ENCODE results near the gene AMH. TPM values are rescaled to one million over a fixed set of nuclear protein-coding genes. Genes with fewer than 3 reads are reported as not detected.

The AMH gene
- total and polyA plus RNA-seq, 2 experiments from 2014 or later, result 1.9 to 6.8 TPM

DNA sequence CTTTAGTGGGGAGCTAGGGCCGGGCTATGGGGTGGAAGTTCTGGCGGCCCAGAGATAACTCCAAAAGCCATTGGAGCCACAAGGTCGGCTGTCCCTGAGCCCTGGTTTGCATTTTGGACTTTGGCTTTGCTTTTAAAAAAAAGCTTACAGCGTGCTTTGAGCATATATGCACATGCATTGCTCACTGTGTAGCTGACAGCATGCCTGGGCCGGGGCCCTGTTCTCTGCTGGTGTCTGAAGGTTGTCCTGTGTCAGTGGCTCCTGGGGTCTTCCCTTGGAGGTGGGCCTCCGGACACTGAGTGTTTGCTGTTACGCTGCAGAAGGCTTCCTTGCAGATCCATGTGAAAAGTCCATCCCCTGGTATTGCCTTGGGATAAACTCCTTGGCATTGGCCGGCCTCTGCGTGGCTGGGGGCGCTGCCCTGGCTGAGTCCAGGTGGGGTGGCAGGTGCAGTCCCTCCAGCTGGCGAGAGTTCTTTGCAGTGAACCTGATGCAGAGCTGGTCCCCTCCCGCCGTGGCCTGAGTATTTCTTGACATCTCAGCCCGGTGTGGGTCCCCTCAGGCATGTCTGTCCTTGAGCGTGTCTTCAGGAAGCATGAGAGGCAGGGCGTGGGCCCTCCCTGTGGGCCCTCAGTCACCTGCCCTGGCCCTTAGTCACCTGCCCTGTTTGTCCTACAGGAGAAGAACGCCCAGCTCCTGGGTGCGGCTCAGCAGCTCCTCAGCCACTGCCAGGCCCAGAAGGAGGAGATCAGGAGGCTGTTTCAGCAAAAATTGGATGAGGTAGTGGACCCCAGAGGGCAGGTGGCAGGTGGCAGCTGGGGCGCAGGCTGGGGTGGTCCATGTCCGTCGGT, 36.0 kb upstream of the AMH start:
- no peak overlapping the region for H3K4me3 ChIP-seq
- H2AFZ ChIP-seq, result no peak overlapping the region
- Mint-ChIP-seq H3K27me3 (ENCODE audit: insufficient read depth, low read depth, poor library complexity) (peaks cover 1% of the 10 kb centered on the region), H3K27ac (no peak overlapping the region), H3K9me3 (no peaks in the 10 kb centered on the region; the same call in 2 of the 3 replicates), H3K36me3 (ENCODE audit: low read depth) (peaks cover 50% of the 10 kb centered on the region), H3K4me3 (no peak overlapping the region), H3K4me1 (peaks cover 3% of the 10 kb centered on the region; the same call in 2 of the 3 replicates)
- H4K20me1 ChIP-seq (replicated peaks; ENCODE audit: insufficient read depth), result 0 out of 2 replicates have a peak, but pooled peaks cover 8% of the 10 kb centered on the region
- 0 out of 2 replicates have a peak, but pooled peaks cover 2% of the 10 kb centered on the region for H3F3A ChIP-seq (replicated peaks; ENCODE audit: low read depth)
- H3K9me2 ChIP-seq (ENCODE audit: insufficient read depth), result no peaks in the 10 kb centered on the region
- H3K4me2 ChIP-seq, result no peak overlapping the region
- H3K36me3 ChIP-seq (ENCODE audit: insufficient read depth), result peaks cover 9% of the 10 kb centered on the region; the same call in 1 of the 2 replicates
- ATAC-seq (no peak), DNase-seq (ENCODE audit: low spot score) (no peak)
- H3K27me3 ChIP-seq (ENCODE audit: insufficient read depth), result no peaks in the 10 kb centered on the region
- H3K79me2 ChIP-seq (replicated peaks; ENCODE audit: insufficient read depth), result no peaks in the 10 kb centered on the region
- H3K27ac ChIP-seq (ENCODE audit: low read depth), result peak overlapping the region; percentile 26; the same call in 1 of the 2 replicates
- TF ChIP-seq, protein P1, sequence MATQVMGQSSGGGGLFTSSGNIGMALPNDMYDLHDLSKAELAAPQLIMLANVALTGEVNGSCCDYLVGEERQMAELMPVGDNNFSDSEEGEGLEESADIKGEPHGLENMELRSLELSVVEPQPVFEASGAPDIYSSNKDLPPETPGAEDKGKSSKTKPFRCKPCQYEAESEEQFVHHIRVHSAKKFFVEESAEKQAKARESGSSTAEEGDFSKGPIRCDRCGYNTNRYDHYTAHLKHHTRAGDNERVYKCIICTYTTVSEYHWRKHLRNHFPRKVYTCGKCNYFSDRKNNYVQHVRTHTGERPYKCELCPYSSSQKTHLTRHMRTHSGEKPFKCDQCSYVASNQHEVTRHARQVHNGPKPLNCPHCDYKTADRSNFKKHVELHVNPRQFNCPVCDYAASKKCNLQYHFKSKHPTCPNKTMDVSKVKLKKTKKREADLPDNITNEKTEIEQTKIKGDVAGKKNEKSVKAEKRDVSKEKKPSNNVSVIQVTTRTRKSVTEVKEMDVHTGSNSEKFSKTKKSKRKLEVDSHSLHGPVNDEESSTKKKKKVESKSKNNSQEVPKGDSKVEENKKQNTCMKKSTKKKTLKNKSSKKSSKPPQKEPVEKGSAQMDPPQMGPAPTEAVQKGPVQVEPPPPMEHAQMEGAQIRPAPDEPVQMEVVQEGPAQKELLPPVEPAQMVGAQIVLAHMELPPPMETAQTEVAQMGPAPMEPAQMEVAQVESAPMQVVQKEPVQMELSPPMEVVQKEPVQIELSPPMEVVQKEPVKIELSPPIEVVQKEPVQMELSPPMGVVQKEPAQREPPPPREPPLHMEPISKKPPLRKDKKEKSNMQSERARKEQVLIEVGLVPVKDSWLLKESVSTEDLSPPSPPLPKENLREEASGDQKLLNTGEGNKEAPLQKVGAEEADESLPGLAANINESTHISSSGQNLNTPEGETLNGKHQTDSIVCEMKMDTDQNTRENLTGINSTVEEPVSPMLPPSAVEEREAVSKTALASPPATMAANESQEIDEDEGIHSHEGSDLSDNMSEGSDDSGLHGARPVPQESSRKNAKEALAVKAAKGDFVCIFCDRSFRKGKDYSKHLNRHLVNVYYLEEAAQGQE (IDR thresholded peaks at IDR 0.05; ENCODE audit: unreplicated experiment), result no peak
- TF ChIP-seq, protein P2, sequence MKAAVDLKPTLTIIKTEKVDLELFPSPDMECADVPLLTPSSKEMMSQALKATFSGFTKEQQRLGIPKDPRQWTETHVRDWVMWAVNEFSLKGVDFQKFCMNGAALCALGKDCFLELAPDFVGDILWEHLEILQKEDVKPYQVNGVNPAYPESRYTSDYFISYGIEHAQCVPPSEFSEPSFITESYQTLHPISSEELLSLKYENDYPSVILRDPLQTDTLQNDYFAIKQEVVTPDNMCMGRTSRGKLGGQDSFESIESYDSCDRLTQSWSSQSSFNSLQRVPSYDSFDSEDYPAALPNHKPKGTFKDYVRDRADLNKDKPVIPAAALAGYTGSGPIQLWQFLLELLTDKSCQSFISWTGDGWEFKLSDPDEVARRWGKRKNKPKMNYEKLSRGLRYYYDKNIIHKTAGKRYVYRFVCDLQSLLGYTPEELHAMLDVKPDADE (IDR thresholded peaks at IDR 0.05), result no peak
- TF ChIP-seq, protein P3, sequence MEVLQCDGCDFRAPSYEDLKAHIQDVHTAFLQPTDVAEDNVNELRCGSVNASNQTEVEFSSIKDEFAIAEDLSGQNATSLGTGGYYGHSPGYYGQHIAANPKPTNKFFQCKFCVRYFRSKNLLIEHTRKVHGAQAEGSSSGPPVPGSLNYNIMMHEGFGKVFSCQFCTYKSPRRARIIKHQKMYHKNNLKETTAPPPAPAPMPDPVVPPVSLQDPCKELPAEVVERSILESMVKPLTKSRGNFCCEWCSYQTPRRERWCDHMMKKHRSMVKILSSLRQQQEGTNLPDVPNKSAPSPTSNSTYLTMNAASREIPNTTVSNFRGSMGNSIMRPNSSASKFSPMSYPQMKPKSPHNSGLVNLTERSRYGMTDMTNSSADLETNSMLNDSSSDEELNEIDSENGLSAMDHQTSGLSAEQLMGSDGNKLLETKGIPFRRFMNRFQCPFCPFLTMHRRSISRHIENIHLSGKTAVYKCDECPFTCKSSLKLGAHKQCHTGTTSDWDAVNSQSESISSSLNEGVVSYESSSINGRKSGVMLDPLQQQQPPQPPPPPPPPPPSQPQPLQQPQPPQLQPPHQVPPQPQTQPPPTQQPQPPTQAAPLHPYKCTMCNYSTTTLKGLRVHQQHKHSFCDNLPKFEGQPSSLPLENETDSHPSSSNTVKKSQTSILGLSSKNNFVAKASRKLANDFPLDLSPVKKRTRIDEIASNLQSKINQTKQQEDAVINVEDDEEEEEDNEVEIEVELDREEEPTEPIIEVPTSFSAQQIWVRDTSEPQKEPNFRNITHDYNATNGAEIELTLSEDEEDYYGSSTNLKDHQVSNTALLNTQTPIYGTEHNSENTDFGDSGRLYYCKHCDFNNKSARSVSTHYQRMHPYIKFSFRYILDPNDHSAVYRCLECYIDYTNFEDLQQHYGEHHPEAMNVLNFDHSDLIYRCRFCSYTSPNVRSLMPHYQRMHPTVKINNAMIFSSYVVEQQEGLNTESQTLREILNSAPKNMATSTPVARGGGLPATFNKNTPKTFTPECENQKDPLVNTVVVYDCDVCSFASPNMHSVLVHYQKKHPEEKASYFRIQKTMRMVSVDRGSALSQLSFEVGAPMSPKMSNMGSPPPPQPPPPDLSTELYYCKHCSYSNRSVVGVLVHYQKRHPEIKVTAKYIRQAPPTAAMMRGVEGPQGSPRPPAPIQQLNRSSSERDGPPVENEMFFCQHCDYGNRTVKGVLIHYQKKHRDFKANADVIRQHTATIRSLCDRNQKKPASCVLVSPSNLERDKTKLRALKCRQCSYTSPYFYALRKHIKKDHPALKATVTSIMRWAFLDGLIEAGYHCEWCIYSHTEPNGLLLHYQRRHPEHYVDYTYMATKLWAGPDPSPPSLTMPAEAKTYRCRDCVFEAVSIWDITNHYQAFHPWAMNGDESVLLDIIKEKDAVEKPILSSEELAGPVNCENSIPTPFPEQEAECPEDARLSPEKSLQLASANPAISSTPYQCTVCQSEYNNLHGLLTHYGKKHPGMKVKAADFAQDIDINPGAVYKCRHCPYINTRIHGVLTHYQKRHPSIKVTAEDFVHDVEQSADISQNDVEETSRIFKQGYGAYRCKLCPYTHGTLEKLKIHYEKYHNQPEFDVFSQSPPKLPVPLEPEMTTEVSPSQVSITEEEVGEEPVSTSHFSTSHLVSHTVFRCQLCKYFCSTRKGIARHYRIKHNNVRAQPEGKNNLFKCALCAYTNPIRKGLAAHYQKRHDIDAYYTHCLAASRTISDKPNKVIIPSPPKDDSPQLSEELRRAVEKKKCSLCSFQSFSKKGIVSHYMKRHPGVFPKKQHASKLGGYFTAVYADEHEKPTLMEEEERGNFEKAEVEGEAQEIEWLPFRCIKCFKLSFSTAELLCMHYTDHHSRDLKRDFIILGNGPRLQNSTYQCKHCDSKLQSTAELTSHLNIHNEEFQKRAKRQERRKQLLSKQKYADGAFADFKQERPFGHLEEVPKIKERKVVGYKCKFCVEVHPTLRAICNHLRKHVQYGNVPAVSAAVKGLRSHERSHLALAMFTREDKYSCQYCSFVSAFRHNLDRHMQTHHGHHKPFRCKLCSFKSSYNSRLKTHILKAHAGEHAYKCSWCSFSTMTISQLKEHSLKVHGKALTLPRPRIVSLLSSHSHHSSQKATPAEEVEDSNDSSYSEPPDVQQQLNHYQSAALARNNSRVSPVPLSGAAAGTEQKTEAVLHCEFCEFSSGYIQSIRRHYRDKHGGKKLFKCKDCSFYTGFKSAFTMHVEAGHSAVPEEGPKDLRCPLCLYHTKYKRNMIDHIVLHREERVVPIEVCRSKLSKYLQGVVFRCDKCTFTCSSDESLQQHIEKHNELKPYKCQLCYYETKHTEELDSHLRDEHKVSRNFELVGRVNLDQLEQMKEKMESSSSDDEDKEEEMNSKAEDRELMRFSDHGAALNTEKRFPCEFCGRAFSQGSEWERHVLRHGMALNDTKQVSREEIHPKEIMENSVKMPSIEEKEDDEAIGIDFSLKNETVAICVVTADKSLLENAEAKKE (CRISPR knock-in tag; IDR thresholded peaks at IDR 0.05), result no peak
- TF ChIP-seq POLR2AphosphoS5 (IDR thresholded peaks at IDR 0.05; ENCODE audit: low read depth) (no peak), STAT1 (IDR thresholded peaks at IDR 0.05; ENCODE audit: unreplicated experiment) (no peak), JUNB (IDR thresholded peaks at IDR 0.05; ENCODE audit: unreplicated experiment) (no peak), ZNF331 (CRISPR knock-in tag; IDR thresholded peaks at IDR 0.05; ENCODE audit: low read depth) (no peak), NANOG (IDR thresholded peaks at IDR 0.05; ENCODE audit: borderline replicate concordance) (no peak), CREB1 (CRISPR knock-in tag; IDR thresholded peaks at IDR 0.05; ENCODE audit: low read depth) (no peak), EZH2phosphoT487 (IDR thresholded peaks at IDR 0.05; ENCODE audit: unreplicated experiment) (no peak), ZNF114 (CRISPR knock-in tag; IDR thresholded peaks at IDR 0.05) (no peak), EZH2 (IDR thresholded peaks at IDR 0.05; ENCODE audit: low read depth, unreplicated experiment) (no peak)
- TF ChIP-seq, protein P4, sequence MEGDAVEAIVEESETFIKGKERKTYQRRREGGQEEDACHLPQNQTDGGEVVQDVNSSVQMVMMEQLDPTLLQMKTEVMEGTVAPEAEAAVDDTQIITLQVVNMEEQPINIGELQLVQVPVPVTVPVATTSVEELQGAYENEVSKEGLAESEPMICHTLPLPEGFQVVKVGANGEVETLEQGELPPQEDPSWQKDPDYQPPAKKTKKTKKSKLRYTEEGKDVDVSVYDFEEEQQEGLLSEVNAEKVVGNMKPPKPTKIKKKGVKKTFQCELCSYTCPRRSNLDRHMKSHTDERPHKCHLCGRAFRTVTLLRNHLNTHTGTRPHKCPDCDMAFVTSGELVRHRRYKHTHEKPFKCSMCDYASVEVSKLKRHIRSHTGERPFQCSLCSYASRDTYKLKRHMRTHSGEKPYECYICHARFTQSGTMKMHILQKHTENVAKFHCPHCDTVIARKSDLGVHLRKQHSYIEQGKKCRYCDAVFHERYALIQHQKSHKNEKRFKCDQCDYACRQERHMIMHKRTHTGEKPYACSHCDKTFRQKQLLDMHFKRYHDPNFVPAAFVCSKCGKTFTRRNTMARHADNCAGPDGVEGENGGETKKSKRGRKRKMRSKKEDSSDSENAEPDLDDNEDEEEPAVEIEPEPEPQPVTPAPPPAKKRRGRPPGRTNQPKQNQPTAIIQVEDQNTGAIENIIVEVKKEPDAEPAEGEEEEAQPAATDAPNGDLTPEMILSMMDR (conservative IDR thresholded peaks at IDR 0.05; ENCODE audit: low read depth in 2 of 2), result no peak
- H3K4me1 ChIP-seq (ENCODE audit: insufficient read depth), result peaks cover 5% of the 10 kb centered on the region; the same call in 1 of the 2 replicates

Measured in GM23338 (cell line).